ENCODE data around the gene PDE7B.

DNA sequence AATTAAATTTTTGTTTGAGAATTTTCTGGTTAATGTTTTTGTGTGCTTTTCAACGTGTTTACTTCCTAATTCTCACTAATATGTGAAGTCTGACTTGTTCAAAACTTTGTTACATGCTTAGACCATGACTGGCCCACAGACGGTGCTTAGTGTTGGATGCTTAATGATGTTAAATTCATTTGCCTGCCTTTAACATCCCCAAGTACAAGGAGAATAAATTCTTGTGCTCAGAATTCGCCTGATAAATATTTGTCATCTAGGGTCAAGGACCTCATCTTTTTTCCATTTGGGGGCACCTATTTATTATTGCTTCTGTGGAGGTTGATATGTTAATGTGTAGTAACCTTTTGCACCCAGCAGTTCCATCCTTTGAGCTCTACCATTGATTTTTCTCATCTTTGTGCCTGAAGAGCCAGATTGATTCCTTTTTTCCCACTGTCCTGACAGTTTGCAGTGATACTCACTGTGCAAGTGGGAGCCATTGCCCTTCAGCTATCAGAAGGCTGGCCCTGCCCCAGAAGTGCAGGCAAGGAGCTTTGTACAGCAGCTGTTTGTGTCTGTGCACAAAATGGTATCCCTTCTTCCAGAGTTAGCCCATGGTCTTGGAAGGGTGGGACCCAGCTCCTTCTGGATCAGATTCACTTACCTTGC lies 170.8 kb downstream of the PDE7B start:
- no peak for TF ChIP-seq ZBTB7A (tag by site-specific recombination; IDR thresholded peaks at IDR 0.05; ENCODE audit: low read depth)
- TF ChIP-seq, protein P1, sequence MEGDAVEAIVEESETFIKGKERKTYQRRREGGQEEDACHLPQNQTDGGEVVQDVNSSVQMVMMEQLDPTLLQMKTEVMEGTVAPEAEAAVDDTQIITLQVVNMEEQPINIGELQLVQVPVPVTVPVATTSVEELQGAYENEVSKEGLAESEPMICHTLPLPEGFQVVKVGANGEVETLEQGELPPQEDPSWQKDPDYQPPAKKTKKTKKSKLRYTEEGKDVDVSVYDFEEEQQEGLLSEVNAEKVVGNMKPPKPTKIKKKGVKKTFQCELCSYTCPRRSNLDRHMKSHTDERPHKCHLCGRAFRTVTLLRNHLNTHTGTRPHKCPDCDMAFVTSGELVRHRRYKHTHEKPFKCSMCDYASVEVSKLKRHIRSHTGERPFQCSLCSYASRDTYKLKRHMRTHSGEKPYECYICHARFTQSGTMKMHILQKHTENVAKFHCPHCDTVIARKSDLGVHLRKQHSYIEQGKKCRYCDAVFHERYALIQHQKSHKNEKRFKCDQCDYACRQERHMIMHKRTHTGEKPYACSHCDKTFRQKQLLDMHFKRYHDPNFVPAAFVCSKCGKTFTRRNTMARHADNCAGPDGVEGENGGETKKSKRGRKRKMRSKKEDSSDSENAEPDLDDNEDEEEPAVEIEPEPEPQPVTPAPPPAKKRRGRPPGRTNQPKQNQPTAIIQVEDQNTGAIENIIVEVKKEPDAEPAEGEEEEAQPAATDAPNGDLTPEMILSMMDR (tag by site-specific recombination; IDR thresholded peaks at IDR 0.05) = no peak
- no peak for TF ChIP-seq ZNF138 (tag by site-specific recombination; IDR thresholded peaks at IDR 0.05; ENCODE audit: borderline replicate concordance)
- no peak for TF ChIP-seq ZNF184 (tag by site-specific recombination; IDR thresholded peaks at IDR 0.05)
- TF ChIP-seq, protein P2, sequence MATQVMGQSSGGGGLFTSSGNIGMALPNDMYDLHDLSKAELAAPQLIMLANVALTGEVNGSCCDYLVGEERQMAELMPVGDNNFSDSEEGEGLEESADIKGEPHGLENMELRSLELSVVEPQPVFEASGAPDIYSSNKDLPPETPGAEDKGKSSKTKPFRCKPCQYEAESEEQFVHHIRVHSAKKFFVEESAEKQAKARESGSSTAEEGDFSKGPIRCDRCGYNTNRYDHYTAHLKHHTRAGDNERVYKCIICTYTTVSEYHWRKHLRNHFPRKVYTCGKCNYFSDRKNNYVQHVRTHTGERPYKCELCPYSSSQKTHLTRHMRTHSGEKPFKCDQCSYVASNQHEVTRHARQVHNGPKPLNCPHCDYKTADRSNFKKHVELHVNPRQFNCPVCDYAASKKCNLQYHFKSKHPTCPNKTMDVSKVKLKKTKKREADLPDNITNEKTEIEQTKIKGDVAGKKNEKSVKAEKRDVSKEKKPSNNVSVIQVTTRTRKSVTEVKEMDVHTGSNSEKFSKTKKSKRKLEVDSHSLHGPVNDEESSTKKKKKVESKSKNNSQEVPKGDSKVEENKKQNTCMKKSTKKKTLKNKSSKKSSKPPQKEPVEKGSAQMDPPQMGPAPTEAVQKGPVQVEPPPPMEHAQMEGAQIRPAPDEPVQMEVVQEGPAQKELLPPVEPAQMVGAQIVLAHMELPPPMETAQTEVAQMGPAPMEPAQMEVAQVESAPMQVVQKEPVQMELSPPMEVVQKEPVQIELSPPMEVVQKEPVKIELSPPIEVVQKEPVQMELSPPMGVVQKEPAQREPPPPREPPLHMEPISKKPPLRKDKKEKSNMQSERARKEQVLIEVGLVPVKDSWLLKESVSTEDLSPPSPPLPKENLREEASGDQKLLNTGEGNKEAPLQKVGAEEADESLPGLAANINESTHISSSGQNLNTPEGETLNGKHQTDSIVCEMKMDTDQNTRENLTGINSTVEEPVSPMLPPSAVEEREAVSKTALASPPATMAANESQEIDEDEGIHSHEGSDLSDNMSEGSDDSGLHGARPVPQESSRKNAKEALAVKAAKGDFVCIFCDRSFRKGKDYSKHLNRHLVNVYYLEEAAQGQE (tag by site-specific recombination; IDR thresholded peaks at IDR 0.05) = no peak
- TF ChIP-seq ZFP3 (tag by site-specific recombination; IDR thresholded peaks at IDR 0.05; ENCODE audit: low read depth) = no peak
- TF ChIP-seq KLF1 (tag by site-specific recombination; IDR thresholded peaks at IDR 0.05) = no peak
- no peak for TF ChIP-seq ZEB2 (tag by site-specific recombination; IDR thresholded peaks at IDR 0.05)
- no peak for TF ChIP-seq ZNF658 (tag by site-specific recombination; IDR thresholded peaks at IDR 0.05)

All from HEK293 (cell line).